CD4-positive, alpha-beta T cell (primary cell): ENCODE data around the gene IL1F10. TPM values are rescaled to one million over a fixed set of nuclear protein-coding genes. Genes with fewer than 3 reads are reported as not detected.

Experiments
- ATAC-seq: fragments of 200-7000 bp; cut with Tn5 transposase; one replicate; pipeline ENCODE4 v1.10.0; 2022; ENCODE audit warnings: mild to moderate bottlenecking; ENCODE audit not compliant: poor library complexity
- CTCF ChIA-PET: fragments of 350-600 bp; sonication (Branson Sonifier 250); formaldehyde crosslinking; loops from one replicate; lab custom pipeline; 2021; ENCODE audit warnings: antibody characterized with exemption, inconsistent platforms; lab: Charles Lee
- POLR2A ChIA-PET: fragments of 350-600 bp; sonication (Branson Sonifier 250); formaldehyde crosslinking; loops from one replicate; lab custom pipeline; 2021; ENCODE audit warnings: antibody characterized with exemption, inconsistent platforms; lab: Charles Lee
- DNase-seq, 14 experiments: peaks; one replicate each; pipeline ENCODE4 v3.0.0-alpha.2; 2013 to 2020; ENCODE audit warnings: mixed read lengths in 2 of 14
- H3K27ac ChIP-seq, 2 donors: one replicate each; pipeline versions ENCODE4 v1.5.1 to v1.7.0; 2013; ENCODE audit warnings: low read length in 2 of 2, low read depth in 1 of 2, mild to moderate bottlenecking in 1 of 2
- H3K27me3 ChIP-seq, 2 experiments: 1 replicate in 1 of 2; 2 replicates in 1 of 2; pipeline versions ENCODE4 v1.6.1 to v1.7.0; 2013; ENCODE audit warnings: low read length in 2 of 2, control low read depth in 1 of 2, mild to moderate bottlenecking in 1 of 2, moderate library complexity in 1 of 2; ENCODE audit not compliant: insufficient read depth in 2 of 2, control insufficient read depth in 1 of 2
- H3K36me3 ChIP-seq: one replicate; pipeline ENCODE4 v1.6.1; 2013; ENCODE audit warnings: low read length, control low read depth; ENCODE audit not compliant: insufficient read depth
- H3K4me1 ChIP-seq: one replicate; pipeline ENCODE4 v1.6.1; 2013; ENCODE audit warnings: low read length, control low read depth; ENCODE audit not compliant: insufficient read depth
- H3K4me3 ChIP-seq: one replicate; pipeline ENCODE4 v1.5.1; 2013; ENCODE audit warnings: mild to moderate bottlenecking, low read length, moderate library complexity
- H3K9me3 ChIP-seq, 2 experiments: 1 replicate in 1 of 2; 2 replicates in 1 of 2; pipeline versions ENCODE4 v1.6.1 to v1.7.0; 2013; ENCODE audit warnings: low read length in 2 of 2, mild to moderate bottlenecking in 2 of 2, control low read depth in 1 of 2, moderate library complexity in 1 of 2; ENCODE audit not compliant: control insufficient read depth in 1 of 2, insufficient read depth in 1 of 2
- H3K27ac Mint-ChIP-seq: one replicate; pipeline ENCODE4 v1.8.0; 2020; ENCODE audit warnings: mixed read lengths
- H3K27me3 Mint-ChIP-seq: one replicate; pipeline ENCODE4 v1.8.0; 2021; ENCODE audit warnings: mixed read lengths
- H3K36me3 Mint-ChIP-seq: one replicate; pipeline ENCODE4 v1.8.0; 2021; ENCODE audit warnings: low read depth, mixed read lengths
- H3K4me1 Mint-ChIP-seq: one replicate; pipeline ENCODE4 v1.8.0; 2021; ENCODE audit warnings: low read depth, mixed read lengths
- H3K4me3 Mint-ChIP-seq: one replicate; pipeline ENCODE4 v1.8.0; 2020; ENCODE audit warnings: mild to moderate bottlenecking, mixed read lengths
- H3K9me3 Mint-ChIP-seq: one replicate; pipeline ENCODE4 v1.8.0; 2020; ENCODE audit warnings: mixed read lengths
- intact Hi-C, 2 experiments: fragments of 100-400 bp; cut with DNase I in 1 of 2; cut with micrococcal nuclease in 1 of 2; formaldehyde crosslinking; loops; one replicate each; pipeline versions ENCODE4 v1.15.1 to v1.9.0; 2023 to 2025; cut with DNase I, micrococcal nuclease
- polyA plus RNA-seq, 2 donors: library from polyadenylated mRNA; unstranded; fragments of 120-200 nt; gene quantifications; one replicate each; pipeline ENCODE4 v1.2.1, GENCODE V29; 2013
- total RNA-seq, 174 experiments: library from RNA in 2 of 174; stranded (reverse) in 2 of 174; gene quantifications; one replicate each; pipeline ENCODE4 v1.2.3 and lab custom pipeline; 2021 to 2026
- TF ChIP-seq, protein P1 (sequence below): fragments of 200-600 bp; IDR thresholded peaks from one replicate; pipeline ENCODE4 v1.8.0; 2022; ENCODE audit warnings: antibody characterized with exemption, mild to moderate bottlenecking

Gene IL1F10, protein sequence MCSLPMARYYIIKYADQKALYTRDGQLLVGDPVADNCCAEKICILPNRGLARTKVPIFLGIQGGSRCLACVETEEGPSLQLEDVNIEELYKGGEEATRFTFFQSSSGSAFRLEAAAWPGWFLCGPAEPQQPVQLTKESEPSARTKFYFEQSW
- total RNA-seq (not detected), total RNA-seq (lab: John Stamatoyannopoulos, UW) (0 to 0.17 (median 0) reads per million in 172 experiments)
- not detected for polyA plus RNA-seq (2013, experiment 1 of 2)
- not detected for polyA plus RNA-seq (2013, experiment 2 of 2)

DNA sequence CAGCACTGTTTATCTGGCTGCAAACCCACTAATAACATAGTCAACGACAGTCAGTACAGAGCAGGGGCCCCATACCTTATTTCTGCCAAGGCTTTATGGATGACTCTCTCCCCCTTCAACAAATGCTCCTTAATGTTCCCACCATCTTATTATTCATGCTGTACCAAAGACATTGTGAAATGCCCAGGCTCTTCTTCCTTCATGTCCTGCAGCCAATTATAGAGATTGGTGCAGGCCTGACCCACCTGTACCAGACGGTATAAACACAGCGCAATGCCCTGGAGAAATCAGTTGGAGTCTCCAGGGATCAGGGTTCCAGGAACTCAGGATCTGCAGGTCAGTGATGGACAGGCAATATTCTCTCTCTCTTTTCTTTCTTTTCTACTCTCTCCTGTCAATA lies at the start of gene IL1F10:
TSS of gene IL1F10 (plus strand) at position 290 of the 400 bp plus-strand sequence. CDS start 4,769 bp downstream, outside the sequence.
- ATAC-seq (no peak), DNase-seq (no peak)
- no peaks in the 10 kb centered on the region for H3K36me3 Mint-ChIP-seq
- intact Hi-C loops, result no loop called here
- Histone ChIP-seq H3K27ac (no peak within 1 kb of the TSS), H3K4me3 (no peak within 1 kb of the TSS), H3K27me3 (no peaks in the 10 kb centered on the region), H3K36me3 (no peaks in the 10 kb centered on the region), H3K4me1 (no peaks in the 10 kb centered on the region), H3K9me3 (no peaks in the 10 kb centered on the region)
- no peak within 1 kb of the TSS for H3K27ac Mint-ChIP-seq
- no peaks in the 10 kb centered on the region for H3K9me3 Mint-ChIP-seq
- H3K27me3 Mint-ChIP-seq, result no peaks in the 10 kb centered on the region
- H3K4me1 Mint-ChIP-seq, result no peaks in the 10 kb centered on the region
- ChIA-PET CTCF (no interaction called here), POLR2A (no interaction called here)
- TF ChIP-seq, protein P1, sequence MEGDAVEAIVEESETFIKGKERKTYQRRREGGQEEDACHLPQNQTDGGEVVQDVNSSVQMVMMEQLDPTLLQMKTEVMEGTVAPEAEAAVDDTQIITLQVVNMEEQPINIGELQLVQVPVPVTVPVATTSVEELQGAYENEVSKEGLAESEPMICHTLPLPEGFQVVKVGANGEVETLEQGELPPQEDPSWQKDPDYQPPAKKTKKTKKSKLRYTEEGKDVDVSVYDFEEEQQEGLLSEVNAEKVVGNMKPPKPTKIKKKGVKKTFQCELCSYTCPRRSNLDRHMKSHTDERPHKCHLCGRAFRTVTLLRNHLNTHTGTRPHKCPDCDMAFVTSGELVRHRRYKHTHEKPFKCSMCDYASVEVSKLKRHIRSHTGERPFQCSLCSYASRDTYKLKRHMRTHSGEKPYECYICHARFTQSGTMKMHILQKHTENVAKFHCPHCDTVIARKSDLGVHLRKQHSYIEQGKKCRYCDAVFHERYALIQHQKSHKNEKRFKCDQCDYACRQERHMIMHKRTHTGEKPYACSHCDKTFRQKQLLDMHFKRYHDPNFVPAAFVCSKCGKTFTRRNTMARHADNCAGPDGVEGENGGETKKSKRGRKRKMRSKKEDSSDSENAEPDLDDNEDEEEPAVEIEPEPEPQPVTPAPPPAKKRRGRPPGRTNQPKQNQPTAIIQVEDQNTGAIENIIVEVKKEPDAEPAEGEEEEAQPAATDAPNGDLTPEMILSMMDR, result no peak
- no peak within 1 kb of the TSS for H3K4me3 Mint-ChIP-seq

DNA sequence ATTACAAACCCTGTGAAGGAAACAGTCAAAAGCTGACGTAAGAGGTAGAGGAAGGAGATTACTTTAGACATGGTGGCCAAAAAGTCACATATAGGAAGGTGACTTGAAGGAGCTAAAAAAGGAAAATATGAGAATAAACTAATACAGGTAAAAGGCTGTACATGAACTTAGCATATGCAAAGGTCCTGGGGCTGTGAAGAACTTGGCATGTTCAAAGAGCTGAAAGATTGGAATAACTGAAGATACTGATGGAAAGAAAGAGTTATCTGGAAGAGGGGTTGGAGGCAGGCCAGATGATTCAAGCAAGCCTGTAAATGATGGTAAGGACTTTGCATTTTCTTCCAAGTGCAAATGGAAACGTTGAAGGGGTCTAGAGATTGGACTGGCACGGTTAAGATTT lies 49.3 kb upstream of the IL1F10 start:
- H3K36me3 ChIP-seq, result no peaks in the 10 kb centered on the region
- Mint-ChIP-seq H3K27ac (no peak overlapping the region), H3K4me1 (peaks cover 19% of the 10 kb centered on the region), H3K9me3 (no peaks in the 10 kb centered on the region), H3K27me3 (peaks cover 7% of the 10 kb centered on the region), H3K4me3 (no peak overlapping the region), H3K36me3 (no peaks in the 10 kb centered on the region)
- no peak overlapping the region for H3K4me3 ChIP-seq
- no peaks in the 10 kb centered on the region for H3K9me3 ChIP-seq
- intact Hi-C loops, result no loop called here
- DNase-seq (no peak), ATAC-seq (no peak)
- ChIA-PET POLR2A (no interaction called here), CTCF (no interaction called here)
- no peaks in the 10 kb centered on the region for H3K27me3 ChIP-seq
- TF ChIP-seq, protein P1, result no peak
- peaks cover 7% of the 10 kb centered on the region for H3K4me1 ChIP-seq
- no peak overlapping the region for H3K27ac ChIP-seq

DNA sequence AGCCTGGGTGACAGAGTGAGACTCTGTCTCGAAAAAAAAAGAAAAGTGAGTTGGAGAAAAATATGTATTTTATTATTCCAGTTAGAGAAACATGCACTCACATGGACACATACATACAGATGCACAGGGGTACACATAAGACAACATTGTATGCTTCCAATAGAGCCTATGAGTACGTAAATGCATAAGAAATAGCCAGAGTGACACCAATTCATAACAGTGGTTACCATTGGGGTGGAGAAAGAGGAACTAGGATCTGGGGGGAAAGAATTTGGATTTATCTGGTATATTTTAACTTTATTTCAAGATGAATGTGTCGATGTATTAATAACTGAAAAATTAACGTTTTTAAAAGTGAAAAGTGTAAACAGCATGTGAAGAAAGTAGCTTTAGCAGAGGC lies 46.5 kb upstream of the IL1F10 start:
- CTCF ChIA-PET, result no interaction called here

More for the DNA sequence above, 46.5 kb upstream of the IL1F10 start:
- Mint-ChIP-seq H3K36me3 (no peaks in the 10 kb centered on the region), H3K4me1 (peaks cover 5% of the 10 kb centered on the region), H3K27ac (no peak overlapping the region), H3K4me3 (no peak overlapping the region), H3K27me3 (peaks cover 7% of the 10 kb centered on the region), H3K9me3 (no peaks in the 10 kb centered on the region)
- intact Hi-C loops, result no loop called here
- ATAC-seq, result no peak
- H3K4me3 ChIP-seq, result no peak overlapping the region
- H3K27me3 ChIP-seq, result no peaks in the 10 kb centered on the region
- no peaks in the 10 kb centered on the region for H3K36me3 ChIP-seq
- TF ChIP-seq, protein P1, result no peak
- DNase-seq, result no peak
- no peak overlapping the region for H3K27ac ChIP-seq
- no peaks in the 10 kb centered on the region for H3K4me1 ChIP-seq
- POLR2A ChIA-PET, result no interaction called here
- no peaks in the 10 kb centered on the region for H3K9me3 ChIP-seq
